HEK293T (cell line): Measurements from ENCODE around the gene OS9.
"Not testable (repeated sequence)": the region's sequence is repeated elsewhere in the genome, so short reads cannot be mapped to it uniquely, and the experiment has no call there.

Experiments
- ARNT ChIP-seq: fragments of 450-650 bp; IDR thresholded peaks from 2 replicates; pipeline ENCODE4 v1.6.1; 2017; ENCODE audit warnings: mild to moderate bottlenecking
- BHLHE40 ChIP-seq: fragments of 450-650 bp; IDR thresholded peaks from 2 replicates; pipeline ENCODE4 v1.6.1; 2016; ENCODE audit warnings: mild to moderate bottlenecking, moderate library complexity, borderline replicate concordance
- CTBP1 ChIP-seq: fragments of 450-650 bp; IDR thresholded peaks from 2 replicates; pipeline ENCODE4 v1.6.1; 2016; ENCODE audit warnings: borderline replicate concordance
- ELF4 ChIP-seq: fragments of 450-650 bp; IDR thresholded peaks from 2 replicates; pipeline ENCODE4 v1.6.1; 2017; ENCODE audit warnings: antibody characterized with exemption
- FOXM1 ChIP-seq: fragments of 450-650 bp; IDR thresholded peaks from 2 replicates; pipeline ENCODE4 v1.6.1; 2017; ENCODE audit warnings: mild to moderate bottlenecking, borderline replicate concordance
- L3MBTL2 ChIP-seq: fragments of 450-650 bp; conservative IDR thresholded peaks from 2 replicates; pipeline ENCODE4 v1.6.1; 2016; ENCODE audit warnings: mild to moderate bottlenecking
- TARDBP ChIP-seq: fragments of 450-650 bp; IDR thresholded peaks from 2 replicates; pipeline ENCODE4 v1.6.1; 2016

GRCh38 chr12:57669691-57670090, 24.2 kb upstream of the OS9 start:
- TF ChIP-seq TARDBP, BHLHE40, L3MBTL2, ARNT, CTBP1, FOXM1, ELF4: not testable (repeated sequence)
